Measurements from ENCODE around the gene ARRDC4. TPM values are rescaled to one million over a fixed set of nuclear protein-coding genes. Genes with fewer than 3 reads are reported as not detected.

The ARRDC4 gene
- total RNA-seq, 1 experiment from 2014 or later, result 5.0 TPM

DNA sequence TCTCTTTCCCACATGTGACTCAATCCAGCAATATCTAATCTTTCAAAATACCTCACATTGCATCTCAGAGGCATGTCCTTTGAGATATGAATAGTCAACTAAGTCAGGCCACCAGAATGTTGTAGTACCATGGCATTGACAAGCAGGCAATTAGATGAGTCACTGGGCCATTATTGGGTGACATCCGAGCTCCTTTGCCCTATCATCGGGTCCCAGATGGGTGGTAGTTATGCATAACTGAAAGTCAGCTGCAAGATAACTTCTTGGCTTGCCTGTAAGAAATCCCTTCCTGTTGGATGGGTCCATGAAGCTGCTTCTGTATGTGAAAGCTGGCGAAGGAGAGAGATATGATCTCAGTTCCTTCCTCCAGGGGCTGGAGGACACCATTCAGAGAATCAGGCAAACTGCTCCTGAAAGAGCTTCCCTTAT lies 32.8 kb downstream of the ARRDC4 start:
- DNase-seq (ENCODE audit: low spot score), result no peak
- in situ Hi-C loops (cut with HindIII; ENCODE audit: low sequenced_read_pairs), result no loop called here

DNA sequence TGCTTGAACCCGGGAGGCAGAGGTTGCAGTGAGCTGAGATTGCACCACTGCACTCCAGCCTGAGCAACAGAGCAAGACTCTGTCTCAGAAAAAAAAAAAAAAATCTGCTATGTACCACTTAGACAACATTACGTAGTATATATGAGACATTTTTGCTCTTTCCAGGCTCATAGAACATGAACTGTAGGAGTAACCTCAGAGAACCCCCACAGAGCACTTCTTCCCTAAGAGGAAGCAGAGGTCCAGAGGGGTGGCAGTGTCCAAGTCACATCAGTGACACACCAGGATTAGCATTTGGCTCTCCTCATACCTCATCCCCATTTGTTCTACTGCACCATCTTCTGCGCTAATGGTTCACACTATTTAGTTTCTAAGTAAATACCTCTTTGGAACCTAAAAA lies 33.7 kb downstream of the ARRDC4 start:
- in situ Hi-C loops (cut with HindIII; ENCODE audit: low sequenced_read_pairs), result no loop called here

DNA sequence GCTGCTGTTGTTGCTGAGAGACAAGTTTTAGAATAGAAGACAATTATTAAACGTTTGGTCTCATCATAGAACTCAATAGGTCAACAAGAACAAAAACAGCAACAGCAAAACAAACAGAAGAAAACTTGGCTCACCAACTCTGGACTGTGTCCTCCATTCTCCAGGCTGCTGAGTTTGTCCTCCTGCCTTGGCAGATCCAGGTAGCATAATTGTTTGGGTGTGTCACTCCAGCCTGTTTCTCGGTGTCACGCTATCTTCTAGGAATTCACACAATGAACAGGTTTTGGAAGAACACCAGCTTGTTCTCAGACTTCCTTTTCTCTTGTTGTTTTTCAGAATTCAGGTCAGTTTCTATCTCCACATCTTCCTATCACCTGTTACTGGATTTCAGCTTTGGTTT lies 34.7 kb downstream of the ARRDC4 start:
- DNase-seq (ENCODE audit: low spot score), result no peak
- in situ Hi-C loops (cut with HindIII; ENCODE audit: low sequenced_read_pairs), result no loop called here

More for the DNA sequence above, 33.7 kb downstream of the ARRDC4 start:
- DNase-seq (ENCODE audit: low spot score), result no peak

DNA sequence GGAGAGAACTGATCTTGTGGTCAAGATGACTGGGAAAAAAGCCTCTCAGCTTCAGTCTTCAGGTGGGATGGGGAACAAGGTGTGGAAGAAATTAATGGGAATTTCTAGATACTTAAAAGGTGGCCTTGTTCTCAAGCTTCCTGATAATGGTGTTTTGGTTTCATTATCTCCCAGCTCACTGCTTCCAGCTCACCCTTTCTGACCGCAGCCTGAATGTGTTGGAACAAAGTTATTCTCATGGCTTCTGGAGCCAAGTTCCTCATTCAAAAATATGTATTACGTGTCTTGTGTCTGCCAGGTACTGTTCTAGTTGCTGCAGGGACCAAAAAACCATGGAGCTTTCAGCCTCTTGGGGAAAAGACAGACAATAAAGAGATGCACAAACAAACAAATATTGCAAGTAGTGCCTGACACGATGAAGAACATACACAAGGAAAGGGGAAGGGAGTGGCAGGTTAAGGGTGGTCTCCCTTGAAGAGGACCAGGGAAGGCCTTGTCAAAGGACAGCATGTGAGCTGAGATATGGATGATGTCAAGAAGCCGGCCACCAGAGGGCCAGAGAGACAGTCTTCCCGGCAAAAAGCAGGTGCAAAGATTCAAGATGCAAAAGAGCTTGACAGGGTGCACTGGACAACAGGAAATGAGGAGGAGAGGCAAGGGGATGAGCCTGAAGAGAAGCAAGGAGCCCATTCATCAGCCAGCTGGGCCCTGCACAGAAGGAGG lies 35.5 kb downstream of the ARRDC4 start:
- peak; percentile 3 for DNase-seq (ENCODE audit: low spot score)
- in situ Hi-C loops (cut with HindIII; ENCODE audit: low sequenced_read_pairs), result no loop called here

DNA sequence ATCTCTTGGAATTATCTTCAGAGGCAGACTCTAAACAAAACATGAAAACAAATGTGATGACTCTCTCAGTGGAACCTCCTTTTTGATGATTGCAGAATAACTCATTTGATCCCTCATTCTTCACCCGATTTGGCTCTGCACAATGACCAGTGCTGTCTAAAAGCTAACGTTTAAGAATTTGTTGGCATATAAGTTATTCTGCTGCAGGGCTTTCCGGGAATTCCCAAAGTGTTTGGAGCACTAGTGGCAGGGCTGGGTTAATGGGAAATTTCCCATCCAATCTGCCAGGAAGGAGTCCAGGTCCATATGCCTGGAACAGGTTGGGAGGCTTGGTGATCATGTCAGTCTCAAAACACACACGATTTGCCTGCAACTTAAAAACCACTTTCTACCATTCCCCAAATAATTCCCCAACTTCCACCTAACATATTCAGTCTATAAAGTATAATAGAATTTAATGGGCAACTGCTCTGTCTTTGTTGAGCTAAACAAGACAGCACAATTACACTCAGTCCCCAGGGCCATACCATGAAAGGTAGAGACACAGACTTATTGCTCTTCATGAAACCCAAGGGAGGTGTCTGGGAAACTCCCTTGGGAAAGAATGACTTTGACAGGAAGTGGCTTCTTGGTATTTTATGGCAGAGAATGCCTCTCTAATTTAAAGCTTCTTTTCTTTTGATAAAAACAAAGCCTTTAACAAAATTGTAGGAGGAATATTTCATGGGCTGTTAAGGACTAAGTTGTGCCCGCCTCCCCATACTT lies 38.0 kb downstream of the ARRDC4 start:
- in situ Hi-C loops (cut with HindIII; ENCODE audit: low sequenced_read_pairs), result no loop called here

DNA sequence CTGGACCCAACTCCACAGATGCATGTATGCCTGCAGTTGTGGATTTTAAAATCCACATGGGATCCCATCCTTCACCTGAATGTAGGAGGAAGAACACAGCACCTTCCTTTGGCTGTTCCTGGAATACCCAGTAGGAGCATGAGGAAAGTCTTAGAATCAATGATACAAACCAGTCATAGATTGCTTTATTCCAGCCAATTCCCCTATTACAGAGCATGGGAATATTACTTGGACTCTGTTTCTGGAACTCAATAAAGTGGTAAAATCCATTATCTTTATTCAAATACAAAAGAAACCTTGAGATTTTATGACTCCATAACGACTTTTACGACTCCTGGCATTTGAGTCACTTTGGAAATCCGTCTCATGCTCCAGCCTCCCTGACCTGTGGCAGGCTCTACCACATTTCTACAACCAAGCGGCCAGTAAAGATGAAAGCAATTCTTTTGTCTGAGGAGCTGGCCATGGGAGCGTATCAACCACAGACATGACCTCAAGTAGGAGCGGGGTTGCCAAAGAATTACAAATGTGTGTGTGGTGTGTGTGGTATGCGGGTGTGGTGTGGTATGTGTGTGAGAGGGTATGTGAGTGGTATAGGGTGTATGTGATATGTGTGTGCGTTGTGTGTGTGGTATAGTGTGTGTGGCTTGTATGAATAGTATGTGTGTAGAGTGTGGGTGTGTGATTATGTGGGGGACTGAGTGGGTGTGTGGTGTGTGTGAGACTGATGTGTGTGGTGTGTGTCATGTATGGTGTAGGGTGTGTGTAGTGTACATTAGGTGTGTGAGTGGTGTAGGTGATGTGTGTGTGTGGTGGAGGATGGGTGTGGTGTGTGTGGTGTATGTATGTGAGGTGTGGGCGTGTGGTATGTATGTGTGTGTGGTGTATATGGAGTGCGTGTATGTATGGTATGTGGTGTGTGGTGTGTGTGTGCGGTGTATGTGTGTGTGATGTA lies 40.0 kb downstream of the ARRDC4 start:
- in situ Hi-C loops (cut with HindIII; ENCODE audit: low sequenced_read_pairs), result no loop called here

More for the DNA sequence above, 38.0 kb downstream of the ARRDC4 start:
- no peak for DNase-seq (ENCODE audit: low spot score)

DNA sequence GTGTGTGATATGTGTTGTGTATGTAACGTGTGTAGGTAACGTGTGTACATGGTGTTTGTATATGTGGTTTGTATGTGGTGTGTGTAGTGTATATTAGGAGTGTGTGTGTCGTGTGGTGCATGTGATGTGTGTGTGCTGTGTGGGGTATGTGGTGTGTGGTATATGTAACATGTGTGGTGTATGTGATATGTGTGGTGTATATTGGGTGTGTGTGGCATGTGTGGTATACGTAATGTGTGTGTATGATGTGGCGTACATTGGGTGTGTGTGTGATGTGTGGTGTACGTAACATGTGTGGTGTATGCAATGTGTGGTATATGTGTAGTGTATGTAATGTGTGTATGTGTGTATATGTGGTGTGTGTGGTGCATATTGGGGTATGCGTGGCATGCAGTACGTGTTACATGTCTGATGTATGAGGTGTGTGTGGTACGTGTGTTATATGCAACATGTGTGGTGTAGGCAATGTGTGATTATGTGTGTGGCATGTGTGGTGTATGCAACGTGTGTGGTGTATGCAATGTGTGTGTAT lies 41.2 kb downstream of the ARRDC4 start:
- in situ Hi-C loops (cut with HindIII; ENCODE audit: low sequenced_read_pairs), result no loop called here
- no peak for DNase-seq (ENCODE audit: low spot score)

More for the DNA sequence above, 40.0 kb downstream of the ARRDC4 start:
- DNase-seq (ENCODE audit: low spot score), result no peak

DNA sequence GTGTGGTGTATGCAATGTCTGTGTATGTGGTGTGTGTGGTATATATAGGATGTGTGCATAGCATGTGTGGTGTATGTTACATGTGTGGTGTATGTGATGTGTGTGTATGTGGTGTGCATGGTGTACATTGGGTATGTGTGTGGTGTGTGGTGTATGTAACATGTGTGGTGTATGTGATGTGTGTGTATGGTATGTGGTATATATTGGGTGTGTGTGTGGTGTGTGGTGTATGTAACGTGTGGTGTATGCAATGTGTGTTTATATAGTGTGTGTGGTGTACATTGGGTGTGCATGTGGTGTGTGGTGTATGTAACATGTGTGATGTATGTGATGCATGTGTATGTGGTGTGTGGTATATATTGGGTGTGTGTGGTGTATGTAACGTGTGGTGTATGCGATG lies 41.9 kb downstream of the ARRDC4 start:
- in situ Hi-C loops (cut with HindIII; ENCODE audit: low sequenced_read_pairs), result no loop called here
- no peak for DNase-seq (ENCODE audit: low spot score)

DNA sequence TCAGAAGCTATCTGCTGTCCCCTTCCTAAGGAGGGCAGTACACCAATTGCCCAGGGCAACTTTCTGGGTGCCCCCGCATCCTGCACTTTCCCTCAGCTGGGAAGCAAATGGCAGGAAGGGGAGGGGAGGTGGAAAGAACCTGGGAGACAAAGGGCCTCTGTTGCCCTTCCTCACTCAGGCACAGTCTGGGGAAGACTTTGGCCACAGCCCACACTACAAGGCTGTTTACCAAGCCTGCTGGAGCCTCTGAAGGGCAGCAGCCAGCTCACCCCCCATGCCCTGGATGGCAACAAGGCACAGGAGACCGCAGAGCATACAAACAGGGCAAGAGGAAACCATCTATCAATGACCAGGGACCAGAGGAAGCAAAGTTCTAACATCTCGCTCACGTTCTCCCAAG lies 42.4 kb downstream of the ARRDC4 start:
- no peak for DNase-seq (ENCODE audit: low spot score)
- in situ Hi-C loops (cut with HindIII; ENCODE audit: low sequenced_read_pairs), result no loop called here

DNA sequence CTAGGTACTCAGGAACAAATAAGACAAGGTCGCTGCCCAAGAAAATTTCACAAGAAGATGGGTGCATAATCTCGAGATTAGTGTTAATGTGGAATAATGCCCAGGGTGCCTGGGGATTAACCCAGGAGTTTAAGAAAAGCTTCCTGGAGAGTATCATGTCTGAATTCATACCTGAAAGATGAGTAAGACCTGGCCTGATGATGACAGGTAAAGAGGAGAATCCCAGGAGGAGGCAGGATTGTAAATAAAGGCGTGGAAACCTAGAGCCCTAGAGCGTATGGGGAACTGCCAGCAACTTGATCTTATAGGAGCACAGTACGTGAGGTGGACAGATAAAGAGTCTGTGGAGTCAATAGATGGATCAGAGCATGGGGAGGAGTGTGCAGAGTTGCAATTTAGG lies 43.0 kb downstream of the ARRDC4 start:
- in situ Hi-C loops (cut with HindIII; ENCODE audit: low sequenced_read_pairs), result no loop called here
- no peak for DNase-seq (ENCODE audit: low spot score)

DNA sequence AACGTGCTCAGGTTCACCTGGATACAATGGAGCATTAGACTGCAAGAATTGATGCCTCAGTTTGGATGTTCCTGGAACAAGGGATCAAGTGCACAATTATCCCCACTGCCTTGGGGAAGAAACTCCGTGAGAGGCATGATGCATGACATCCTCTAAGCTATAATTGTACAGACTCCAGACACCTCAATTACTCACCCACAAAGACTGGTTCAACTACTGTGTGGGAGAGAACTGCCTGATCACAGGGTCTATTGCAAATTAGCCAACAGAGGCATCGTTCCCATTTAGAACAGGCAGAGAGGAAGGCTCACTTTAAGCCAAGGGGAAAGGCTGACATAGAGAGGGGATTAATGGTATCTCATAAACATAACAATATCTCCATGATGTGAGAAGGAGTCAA lies 43.5 kb downstream of the ARRDC4 start:
- in situ Hi-C loops (cut with HindIII; ENCODE audit: low sequenced_read_pairs), result no loop called here
- DNase-seq (ENCODE audit: low spot score), result no peak

DNA sequence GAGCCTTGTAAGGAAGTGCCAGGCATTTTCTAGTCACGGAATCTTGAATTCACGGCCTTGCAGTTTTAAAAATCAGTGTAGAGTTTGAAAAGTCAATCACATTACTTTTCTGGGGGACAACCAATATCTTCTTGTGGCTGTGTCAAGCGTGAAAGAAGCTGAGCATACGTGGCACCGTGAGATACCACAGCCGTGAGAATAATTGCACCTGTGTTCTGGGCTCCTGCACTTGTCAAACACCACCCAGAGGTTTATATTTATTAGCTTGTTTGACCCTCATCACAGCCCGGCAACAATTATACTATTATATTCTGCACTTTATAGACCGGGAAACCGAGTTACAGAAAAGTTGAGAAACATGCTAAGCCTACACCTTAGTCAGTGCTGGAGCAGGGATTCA lies 45.2 kb downstream of the ARRDC4 start:
- in situ Hi-C loops (cut with HindIII; ENCODE audit: low sequenced_read_pairs), result no loop called here
- DNase-seq (ENCODE audit: low spot score), result no peak

DNA sequence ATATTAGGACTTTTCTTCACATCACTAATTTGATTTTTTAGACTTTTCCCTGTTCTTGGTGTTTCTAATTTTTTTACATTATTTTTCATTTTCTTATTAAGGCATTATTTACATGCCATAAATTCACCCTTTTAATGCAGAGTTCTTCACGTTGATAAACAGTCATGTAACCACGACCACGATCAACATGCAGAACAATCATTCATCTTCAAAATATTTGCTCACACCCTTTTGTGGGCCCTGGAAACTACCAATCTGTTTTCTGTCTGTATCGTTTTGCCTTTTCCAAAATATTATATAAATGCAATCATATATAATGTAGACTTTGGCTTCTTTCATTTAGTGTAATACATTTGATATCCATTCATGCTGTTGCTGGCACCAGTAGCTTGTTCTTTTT lies 48.7 kb downstream of the ARRDC4 start:
- no peak for DNase-seq (ENCODE audit: low spot score)
- in situ Hi-C loops (cut with HindIII; ENCODE audit: low sequenced_read_pairs), result no loop called here

DNA sequence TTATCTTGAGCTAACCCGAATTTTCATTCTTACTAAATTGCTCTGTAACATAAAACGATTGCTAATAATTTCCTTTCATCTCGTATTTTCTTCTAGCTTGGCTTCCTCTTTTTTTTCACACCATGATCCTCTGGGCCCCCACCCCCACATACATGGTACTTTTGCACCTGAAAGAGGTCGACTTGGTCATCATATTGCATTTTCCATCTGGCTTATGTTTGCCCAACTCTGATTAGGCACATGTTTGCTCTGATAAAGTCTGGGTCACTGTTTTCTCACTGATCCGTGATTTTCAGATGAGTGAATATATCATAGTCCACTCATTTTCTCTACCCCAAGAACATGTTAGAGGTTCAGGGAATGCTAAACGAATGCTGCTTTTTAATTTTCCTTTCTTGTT lies 49.5 kb downstream of the ARRDC4 start:
- DNase-seq (ENCODE audit: low spot score), result no peak
- in situ Hi-C loops (cut with HindIII; ENCODE audit: low sequenced_read_pairs), result no loop called here

DNA sequence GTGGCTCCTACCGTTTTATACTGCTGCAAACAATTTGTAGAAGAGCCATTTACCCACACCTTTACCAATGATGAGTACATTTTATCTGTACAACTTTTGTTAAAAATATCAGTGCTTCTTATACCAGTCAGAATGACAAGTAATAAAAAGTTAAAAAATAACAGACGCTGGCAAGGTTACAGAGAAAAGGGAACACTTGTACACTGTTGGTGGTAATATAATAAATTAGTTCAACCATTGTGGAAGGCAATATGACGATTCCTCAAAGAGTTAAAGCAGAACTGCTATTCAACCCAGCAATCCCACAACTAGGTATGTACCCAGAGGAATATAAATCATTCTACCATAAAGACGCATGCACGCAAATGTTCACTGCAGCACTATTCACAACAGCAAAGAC lies 51.9 kb downstream of the ARRDC4 start:
- no peak for DNase-seq (ENCODE audit: low spot score)
- in situ Hi-C loops (cut with HindIII; ENCODE audit: low sequenced_read_pairs), result no loop called here

DNA sequence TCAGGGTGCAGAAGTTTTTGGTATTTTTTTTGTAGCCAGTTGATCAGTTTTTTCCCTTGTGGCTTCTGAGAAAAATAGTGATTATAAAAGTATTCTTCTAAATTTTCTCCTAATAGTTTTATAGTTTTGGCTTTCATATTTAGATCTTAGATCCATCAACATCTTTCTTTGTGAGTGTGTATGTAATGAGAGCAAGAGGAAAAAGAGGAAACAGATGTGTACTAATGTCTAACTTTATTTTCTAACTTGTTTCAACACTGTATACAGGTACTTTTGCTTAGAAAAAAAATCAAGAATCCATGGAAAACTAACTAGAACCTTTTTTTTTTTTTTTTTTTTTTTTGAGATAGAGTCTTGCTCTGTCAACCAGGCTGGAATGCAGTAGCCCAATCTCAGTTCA lies 53.1 kb downstream of the ARRDC4 start:
- no peak for DNase-seq (ENCODE audit: low spot score)
- in situ Hi-C loops (cut with HindIII; ENCODE audit: low sequenced_read_pairs), result no loop called here

DNA sequence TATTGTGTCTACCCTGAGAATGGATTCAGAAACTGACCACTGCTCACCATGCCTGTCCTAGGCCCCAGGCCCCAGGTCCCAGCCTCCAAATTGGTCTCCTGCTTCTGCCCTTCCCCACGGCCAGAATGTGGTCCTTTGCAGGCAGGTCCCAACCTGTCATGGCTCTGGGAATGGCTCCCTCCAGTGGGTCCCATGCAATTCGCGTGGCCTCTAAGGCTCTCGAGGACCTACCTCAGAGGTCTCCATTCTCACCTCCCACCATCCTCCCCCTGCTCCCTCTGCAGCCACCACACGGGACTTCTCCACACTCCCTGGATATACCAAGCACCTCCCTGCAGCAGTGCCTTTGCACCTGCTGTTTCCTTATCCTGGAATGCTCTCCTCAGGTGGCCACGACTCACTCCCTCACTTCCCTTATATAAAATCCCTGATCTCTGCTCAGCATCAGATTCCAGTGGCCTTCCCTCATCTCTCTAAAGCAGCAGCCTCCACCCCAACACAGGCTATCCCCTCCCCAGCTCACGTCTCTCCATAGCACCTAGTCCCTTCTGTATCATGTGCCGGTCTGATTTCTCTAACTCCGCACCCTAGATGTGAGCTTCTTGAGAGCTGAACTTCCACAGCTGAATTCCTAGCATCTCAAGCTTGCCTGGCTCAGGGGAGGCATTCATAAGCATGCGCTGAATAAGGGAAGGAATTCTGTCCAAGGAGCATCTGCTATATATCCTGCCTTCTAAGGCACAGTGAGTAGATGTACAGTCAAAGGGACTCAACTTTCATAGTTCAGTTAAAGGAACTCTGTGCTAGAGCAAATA lies 56.9 kb downstream of the ARRDC4 start:
- DNase-seq (ENCODE audit: low spot score), result no peak
- in situ Hi-C loops (cut with HindIII; ENCODE audit: low sequenced_read_pairs), result no loop called here

DNA sequence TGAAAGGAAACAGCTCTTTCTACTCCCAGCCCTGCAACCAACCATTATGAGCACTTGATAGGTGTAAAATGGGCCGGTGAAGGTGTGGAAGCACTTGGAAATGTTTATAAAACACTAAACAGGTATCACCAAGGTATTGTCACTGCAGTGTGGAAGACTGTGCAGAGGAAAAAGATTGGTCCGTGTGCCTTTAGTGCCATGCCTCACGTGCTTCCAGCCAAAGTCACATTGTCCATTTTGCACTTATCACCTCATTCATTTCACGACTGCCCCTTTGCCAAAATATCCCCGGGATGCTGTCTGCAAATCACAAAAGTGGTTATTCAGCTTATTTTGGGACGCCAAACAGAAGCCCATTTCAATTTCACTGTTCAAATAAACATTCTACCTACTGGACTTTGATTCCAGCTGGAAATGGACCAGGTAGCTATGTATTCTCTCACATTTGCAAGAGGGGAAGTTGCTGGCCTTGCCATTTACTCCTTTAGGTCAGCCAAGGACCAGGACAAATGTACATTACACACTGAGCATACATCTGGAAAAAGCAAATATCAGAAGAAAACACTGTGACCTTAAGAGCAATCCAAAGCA lies 58.4 kb downstream of the ARRDC4 start:
- in situ Hi-C loops (cut with HindIII; ENCODE audit: low sequenced_read_pairs), result no loop called here
- no peak for DNase-seq (ENCODE audit: low spot score)

Measured in G401 (cell line).